ENCODE results near the gene TLE5.

The TLE5 gene

DNA sequence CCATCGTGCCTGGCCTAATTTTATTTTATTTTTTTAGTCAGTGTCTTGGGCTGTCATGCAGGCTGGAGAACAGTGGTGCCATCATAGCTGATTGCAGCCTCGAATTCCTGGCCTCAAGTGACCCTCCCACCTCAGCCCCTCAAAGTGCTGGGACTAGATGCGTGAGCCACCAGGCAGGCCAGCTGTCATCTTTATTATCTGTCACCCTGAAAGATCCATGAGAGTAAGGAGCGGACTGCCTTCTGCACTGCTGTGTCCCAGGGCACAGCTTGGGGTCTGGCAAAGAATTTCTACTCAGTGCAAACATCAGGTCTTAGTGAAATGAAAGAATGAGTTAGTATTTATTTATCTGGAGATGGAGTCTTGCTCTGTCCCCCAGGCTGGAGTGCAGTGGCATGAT is 9.5 kb upstream of the TLE5 start:
- H3K27ac ChIP-seq (ENCODE audit: insufficient read depth in 1 of 2, low read depth in 1 of 2, low read length in 2 of 2, poor library complexity in 1 of 2, severe bottlenecking in 2 of 2) = no peak overlapping the region
- DNase-seq = no peak
- peaks cover 0 to 4% (median 0%) of the 10 kb centered on the region in 5 experiments for H3K27me3 ChIP-seq (replicated peaks in 2 of 5; ENCODE audit: control insufficient read depth in 4 of 5, insufficient read depth in 5 of 5, low read length in 4 of 5)
- no peaks in the 10 kb centered on the region for H3K36me3 ChIP-seq (ENCODE audit: control insufficient read depth in 4 of 4, insufficient read depth in 4 of 4, low read length in 3 of 4)
- CTCF ChIA-PET = interaction anchor here (1.2 to 12.6 kb wide), 3 partner anchors 27 to 116 kb away, joined by 3 to 124 read pairs (median 3); no protein-coding TSS in a partner anchor
- H3K4me3 ChIP-seq (ENCODE audit: control insufficient read depth in 1 of 7, extremely low read depth in 1 of 7, insufficient read depth in 4 of 7, low read depth in 2 of 7, low read length in 6 of 7) = no peak overlapping the region
- POLR2A ChIA-PET = no interaction called here
- H3K4me1 ChIP-seq (ENCODE audit: control extremely low read depth in 1 of 4, control insufficient read depth in 4 of 4, insufficient read depth in 4 of 4, low read length in 3 of 4) = peaks cover 0 to 22% (median 14%) of the 10 kb centered on the region in 4 experiments
- 100% methylated on average over 1 of the region's 4 CpGs for WGBS (ENCODE audit: insufficient coverage)
- no peaks in the 10 kb centered on the region for H3K9me3 ChIP-seq (ENCODE audit: control extremely low read depth in 1 of 5, control insufficient read depth in 4 of 5, insufficient read depth in 2 of 5, low read depth in 1 of 5, low read length in 4 of 5)

DNA sequence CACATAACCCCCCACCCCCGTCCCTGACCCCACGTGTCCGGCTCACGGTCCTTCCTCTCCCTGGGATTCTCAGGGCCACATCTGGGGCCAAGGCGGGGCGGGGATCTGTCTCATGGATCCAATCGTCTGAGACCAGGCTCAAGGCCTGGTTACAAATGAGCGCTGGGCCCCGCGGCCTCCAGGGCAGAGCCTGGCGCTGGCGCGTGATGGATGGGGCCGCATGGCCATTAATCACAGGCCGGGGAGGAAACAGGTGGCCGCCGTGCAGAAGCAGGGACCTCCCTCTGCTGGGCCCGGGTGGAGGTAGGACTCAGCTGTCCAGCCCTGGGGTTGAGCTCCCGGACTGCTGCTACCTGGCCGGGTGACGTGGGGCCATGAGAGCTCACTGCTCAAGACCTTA is 5.8 kb upstream of the TLE5 start:
- DNase-seq = peak in 2 of 3 donors; percentile 80 to 86
- CTCF ChIA-PET = interaction anchor here (0.5 to 1.5 kb wide), 10 partner anchors 8 to 384 kb away, joined by 3 to 5 read pairs (median 3); no protein-coding TSS in a partner anchor
- H3K4me3 ChIP-seq (ENCODE audit: control insufficient read depth in 1 of 7, extremely low read depth in 1 of 7, insufficient read depth in 4 of 7, low read depth in 2 of 7, low read length in 6 of 7) = no peak overlapping the region
- 12% methylated on average over 16 of the region's 21 CpGs for WGBS (ENCODE audit: insufficient coverage)
- POLR2A ChIA-PET = interaction anchor here (1.1 kb wide), 1 partner anchor 98 kb away, joined by 3 read pairs; no protein-coding TSS in a partner anchor
- H3K27me3 ChIP-seq (replicated peaks in 2 of 5; ENCODE audit: control insufficient read depth in 4 of 5, insufficient read depth in 5 of 5, low read length in 4 of 5) = no peaks in the 10 kb centered on the region
- H3K9me3 ChIP-seq (ENCODE audit: control extremely low read depth in 1 of 5, control insufficient read depth in 4 of 5, insufficient read depth in 2 of 5, low read depth in 1 of 5, low read length in 4 of 5) = no peaks in the 10 kb centered on the region
- peaks cover 0 to 34% (median 21%) of the 10 kb centered on the region in 4 experiments for H3K4me1 ChIP-seq (ENCODE audit: control extremely low read depth in 1 of 4, control insufficient read depth in 4 of 4, insufficient read depth in 4 of 4, low read length in 3 of 4)
- no peaks in the 10 kb centered on the region for H3K36me3 ChIP-seq (ENCODE audit: control insufficient read depth in 4 of 4, insufficient read depth in 4 of 4, low read length in 3 of 4)
- H3K27ac ChIP-seq (ENCODE audit: insufficient read depth in 1 of 2, low read depth in 1 of 2, low read length in 2 of 2, poor library complexity in 1 of 2, severe bottlenecking in 2 of 2) = no peak overlapping the region

GRCh38 chr19:3067563-3067962 is 5.3 kb upstream of the TLE5 start:
- Histone ChIP-seq H3K4me3 (ENCODE audit: control insufficient read depth in 1 of 7, extremely low read depth in 1 of 7, insufficient read depth in 4 of 7, low read depth in 2 of 7, low read length in 6 of 7) (no peak overlapping the region), H3K27ac (ENCODE audit: insufficient read depth in 1 of 2, low read depth in 1 of 2, low read length in 2 of 2, poor library complexity in 1 of 2, severe bottlenecking in 2 of 2) (no peak overlapping the region), H3K36me3 (ENCODE audit: control insufficient read depth in 4 of 4, insufficient read depth in 4 of 4, low read length in 3 of 4) (no peaks in the 10 kb centered on the region), H3K27me3 (replicated peaks in 2 of 5; ENCODE audit: control insufficient read depth in 4 of 5, insufficient read depth in 5 of 5, low read length in 4 of 5) (no peaks in the 10 kb centered on the region), H3K9me3 (ENCODE audit: control extremely low read depth in 1 of 5, control insufficient read depth in 4 of 5, insufficient read depth in 2 of 5, low read depth in 1 of 5, low read length in 4 of 5) (no peaks in the 10 kb centered on the region), H3K4me1 (ENCODE audit: control extremely low read depth in 1 of 4, control insufficient read depth in 4 of 4, insufficient read depth in 4 of 4, low read length in 3 of 4) (peaks cover 0 to 38% (median 27%) of the 10 kb centered on the region in 4 experiments)
- DNase-seq = no peak
- CTCF ChIA-PET = interaction anchor here (0.6 to 1.7 kb wide), 3 partner anchors 11 to 385 kb away, joined by 3 to 4 read pairs (median 3); no protein-coding TSS in a partner anchor
- POLR2A ChIA-PET = interaction anchor here (1.1 kb wide), 1 partner anchor 98 kb away, joined by 3 read pairs; no protein-coding TSS in a partner anchor
- WGBS (ENCODE audit: insufficient coverage) = 93% methylated on average over 8 of the region's 9 CpGs

- no peak for DNase-seq
- no peak overlapping the region for H3K4me3 ChIP-seq (ENCODE audit: control insufficient read depth in 1 of 7, extremely low read depth in 1 of 7, insufficient read depth in 4 of 7, low read depth in 2 of 7, low read length in 6 of 7)
- H3K27ac ChIP-seq (ENCODE audit: insufficient read depth in 1 of 2, low read depth in 1 of 2, low read length in 2 of 2, poor library complexity in 1 of 2, severe bottlenecking in 2 of 2) = no peak overlapping the region
- H3K4me1 ChIP-seq (ENCODE audit: control extremely low read depth in 1 of 4, control insufficient read depth in 4 of 4, insufficient read depth in 4 of 4, low read length in 3 of 4) = peaks cover 0 to 38% (median 27%) of the 10 kb centered on the region in 4 experiments
- CTCF ChIA-PET = interaction anchor here (1.7 kb wide), 1 partner anchor 39 kb away, joined by 4 read pairs; no protein-coding TSS in a partner anchor
- no peaks in the 10 kb centered on the region for H3K9me3 ChIP-seq (ENCODE audit: control extremely low read depth in 1 of 5, control insufficient read depth in 4 of 5, insufficient read depth in 2 of 5, low read depth in 1 of 5, low read length in 4 of 5)
- H3K27me3 ChIP-seq (replicated peaks in 2 of 5; ENCODE audit: control insufficient read depth in 4 of 5, insufficient read depth in 5 of 5, low read length in 4 of 5) = no peaks in the 10 kb centered on the region
- no peaks in the 10 kb centered on the region for H3K36me3 ChIP-seq (ENCODE audit: control insufficient read depth in 4 of 4, insufficient read depth in 4 of 4, low read length in 3 of 4)
- POLR2A ChIA-PET = no interaction called here
- WGBS (ENCODE audit: insufficient coverage) = 98% methylated on average over 12 of the region's 16 CpGs
Measured at GRCh38 chr19:3066482-3067049, 4.3 kb upstream of the TLE5 start.

- H3K27me3 ChIP-seq (replicated peaks in 2 of 5; ENCODE audit: control insufficient read depth in 4 of 5, insufficient read depth in 5 of 5, low read length in 4 of 5) = no peaks in the 10 kb centered on the region
Measured at GRCh38 chr19:3065675-3066357, 3.5 kb upstream of the TLE5 start.

GRCh38 chr19:3064011-3064330 is 1.7 kb upstream of the TLE5 start:
- no peaks in the 10 kb centered on the region for H3K9me3 ChIP-seq (ENCODE audit: control extremely low read depth in 1 of 5, control insufficient read depth in 4 of 5, insufficient read depth in 2 of 5, low read depth in 1 of 5, low read length in 4 of 5)
- 92% methylated on average over 5 of the region's 7 CpGs for WGBS (ENCODE audit: insufficient coverage)
- peaks cover 0 to 9% (median 5%) of the 10 kb centered on the region in 4 experiments for H3K36me3 ChIP-seq (ENCODE audit: control insufficient read depth in 4 of 4, insufficient read depth in 4 of 4, low read length in 3 of 4)
- H3K27me3 ChIP-seq (replicated peaks in 2 of 5; ENCODE audit: control insufficient read depth in 4 of 5, insufficient read depth in 5 of 5, low read length in 4 of 5) = no peaks in the 10 kb centered on the region
- DNase-seq = no peak
- peaks cover 0 to 55% (median 42%) of the 10 kb centered on the region in 4 experiments for H3K4me1 ChIP-seq (ENCODE audit: control extremely low read depth in 1 of 4, control insufficient read depth in 4 of 4, insufficient read depth in 4 of 4, low read length in 3 of 4)
- ChIA-PET POLR2A (no interaction called here), CTCF (interaction anchor here (0.9 to 1.8 kb wide), 2 partner anchors 11 to 49 kb away, joined by 3 to 11 read pairs; no protein-coding TSS in a partner anchor)
- H3K4me3 ChIP-seq (ENCODE audit: control insufficient read depth in 1 of 7, extremely low read depth in 1 of 7, insufficient read depth in 4 of 7, low read depth in 2 of 7, low read length in 6 of 7) = no peak overlapping the region
- H3K27ac ChIP-seq (ENCODE audit: insufficient read depth in 1 of 2, low read depth in 1 of 2, low read length in 2 of 2, poor library complexity in 1 of 2, severe bottlenecking in 2 of 2) = no peak overlapping the region

More at GRCh38 chr19:3065675-3066357, 3.5 kb upstream of the TLE5 start:
- POLR2A ChIA-PET = interaction anchor here (0.7 kb wide), 1 partner anchor 1473 kb away, joined by 6 read pairs; no protein-coding TSS in a partner anchor
- CTCF ChIA-PET = no interaction called here
- DNase-seq = peak in 2 of 3 donors; percentile 44 to 58
- no peaks in the 10 kb centered on the region for H3K9me3 ChIP-seq (ENCODE audit: control extremely low read depth in 1 of 5, control insufficient read depth in 4 of 5, insufficient read depth in 2 of 5, low read depth in 1 of 5, low read length in 4 of 5)
- 53% methylated on average over 12 of the region's 15 CpGs for WGBS (ENCODE audit: insufficient coverage)
- H3K4me1 ChIP-seq (ENCODE audit: control extremely low read depth in 1 of 4, control insufficient read depth in 4 of 4, insufficient read depth in 4 of 4, low read length in 3 of 4) = peaks cover 0 to 42% (median 32%) of the 10 kb centered on the region in 4 experiments
- no peaks in the 10 kb centered on the region for H3K36me3 ChIP-seq (ENCODE audit: control insufficient read depth in 4 of 4, insufficient read depth in 4 of 4, low read length in 3 of 4)
- peak overlapping the region in 1 of 7 experiments; percentile 23 for H3K4me3 ChIP-seq (ENCODE audit: control insufficient read depth in 1 of 7, extremely low read depth in 1 of 7, insufficient read depth in 4 of 7, low read depth in 2 of 7, low read length in 6 of 7)
- no peak overlapping the region for H3K27ac ChIP-seq (ENCODE audit: insufficient read depth in 1 of 2, low read depth in 1 of 2, low read length in 2 of 2, poor library complexity in 1 of 2, severe bottlenecking in 2 of 2)

All from common myeloid progenitor, CD34-positive (primary cell).